Stimulated activated CD4-positive, alpha-beta T cell treated with anti-CD3 and anti-CD28 coated beads, Interleukin-15, amount 100 ng/mL, for 48 hours (primary cell): ENCODE data around the gene SDK2.

Experiments
- DNase-seq, 2 donors: peaks; one replicate each; pipeline ENCODE4 v3.0.0-alpha.2; 2020; ENCODE audit warnings: low read depth in 2 of 2

Gene SDK2

DNA sequence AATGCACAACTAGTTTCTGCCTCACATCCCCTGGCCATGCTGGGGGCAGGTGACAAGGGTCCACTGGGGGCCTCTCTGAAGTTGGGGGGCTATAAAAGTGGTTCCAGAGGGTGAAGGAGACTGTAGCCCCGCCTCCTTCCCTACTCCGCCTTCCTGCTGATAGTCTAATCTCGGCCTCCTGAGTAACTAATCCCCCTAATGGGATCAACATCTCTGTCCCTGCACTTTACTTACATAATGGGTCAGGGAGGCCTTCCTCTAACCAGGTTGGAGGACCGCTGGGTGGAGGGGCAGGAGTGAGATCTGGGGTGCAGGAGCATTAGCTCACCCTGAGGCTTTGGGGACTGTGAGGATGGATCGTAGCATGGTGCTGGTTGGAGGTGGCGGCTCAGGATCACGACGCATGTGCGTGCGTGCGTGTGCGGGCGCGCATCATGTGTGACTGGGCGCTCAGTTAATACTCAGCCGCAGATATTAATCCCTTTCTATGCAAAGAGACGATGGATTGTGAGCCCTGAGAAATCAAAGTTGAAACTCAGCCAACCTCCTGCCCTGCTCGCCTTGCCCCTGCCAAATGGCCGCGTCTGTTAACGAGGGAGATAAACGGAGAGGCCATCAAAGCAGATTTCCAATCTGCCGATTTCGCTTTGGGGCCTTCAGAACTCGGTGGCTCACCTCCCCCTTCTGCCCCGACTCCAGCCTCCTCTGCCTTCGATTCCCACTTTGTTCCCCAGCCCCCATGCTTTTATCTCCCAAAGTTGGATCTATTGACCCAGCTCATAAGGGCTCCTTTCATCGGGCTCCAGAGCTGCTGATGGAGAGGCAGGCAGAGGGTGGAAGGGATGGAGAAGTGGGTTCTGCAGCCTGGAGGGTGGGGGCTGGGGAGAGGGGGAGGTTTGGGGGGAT is 107.3 kb downstream of the SDK2 start:
- DNase-seq: no peak

DNA sequence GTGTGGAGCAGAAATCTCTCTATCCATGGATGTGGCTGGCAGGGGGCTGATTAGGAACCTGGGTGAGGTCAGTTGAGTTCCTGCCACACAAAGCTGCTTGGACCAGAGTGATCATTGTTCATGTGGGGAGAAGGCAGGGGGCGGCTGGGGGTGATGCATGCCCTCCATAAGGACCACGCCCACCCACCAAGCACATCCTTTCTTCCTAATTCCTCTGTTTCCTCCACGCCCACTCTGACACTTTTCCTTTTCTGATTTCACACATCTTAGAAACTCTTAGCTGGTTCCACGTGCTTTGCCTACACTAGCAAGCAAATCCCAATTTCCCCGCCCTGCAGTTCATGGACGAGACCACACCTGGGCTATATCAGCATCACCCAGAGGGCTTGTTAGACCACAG is 108.5 kb downstream of the SDK2 start:
- DNase-seq: no peak

DNA sequence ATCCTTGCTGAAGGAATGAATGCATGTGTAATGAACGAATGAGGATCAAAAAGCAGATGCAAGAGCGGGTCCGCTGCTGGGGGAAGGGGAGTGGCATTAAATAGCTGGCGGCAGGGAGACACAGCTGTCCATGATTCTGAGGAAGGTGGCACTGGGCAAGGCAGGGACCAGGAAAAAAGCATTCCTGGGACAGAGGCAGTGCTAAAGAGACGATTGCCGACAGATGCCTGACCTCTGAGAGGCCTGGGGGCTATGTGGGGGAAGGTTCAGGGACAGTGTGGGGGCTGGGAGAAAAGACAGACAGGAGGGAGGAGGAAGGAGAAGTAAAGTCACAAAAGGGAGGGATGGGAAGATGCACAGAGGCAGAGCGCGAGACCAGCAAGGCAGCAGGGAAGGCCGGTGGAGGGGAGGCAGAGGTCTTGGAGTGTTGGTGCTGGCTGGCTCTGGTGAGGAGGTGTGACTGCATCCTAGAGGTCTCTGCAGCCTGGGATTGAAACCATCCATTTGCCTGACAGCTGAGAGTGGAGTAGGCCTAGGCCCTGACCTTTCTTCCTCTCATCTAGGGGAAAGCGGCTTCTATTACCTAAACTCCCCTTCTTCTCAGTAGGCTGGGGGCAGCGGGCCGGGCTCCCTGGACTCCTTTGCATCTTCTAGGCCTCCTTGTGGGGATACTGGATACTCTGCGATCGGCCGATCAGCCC is 109.9 kb downstream of the SDK2 start:
- DNase-seq: no peak

DNA sequence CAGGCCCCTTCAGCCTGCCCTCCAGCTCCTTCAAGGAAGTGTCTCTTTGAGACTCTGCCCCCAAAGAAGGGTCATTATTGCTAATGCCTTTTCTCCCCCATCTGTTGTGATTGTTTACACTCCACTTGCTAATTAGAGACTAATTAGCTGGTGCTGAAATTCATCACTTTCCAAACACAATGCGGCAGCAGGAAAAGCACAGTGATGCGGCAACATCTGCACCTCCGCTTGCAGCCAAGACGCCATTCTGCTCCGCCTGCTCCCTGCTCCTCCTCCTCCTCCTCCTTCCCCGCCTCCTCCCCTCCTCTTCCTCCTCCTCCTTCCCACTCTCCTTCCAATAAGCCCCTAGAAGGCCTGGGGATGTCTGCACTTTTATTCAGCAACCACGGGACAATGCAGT is 110.5 kb downstream of the SDK2 start:
- DNase-seq: no peak

DNA sequence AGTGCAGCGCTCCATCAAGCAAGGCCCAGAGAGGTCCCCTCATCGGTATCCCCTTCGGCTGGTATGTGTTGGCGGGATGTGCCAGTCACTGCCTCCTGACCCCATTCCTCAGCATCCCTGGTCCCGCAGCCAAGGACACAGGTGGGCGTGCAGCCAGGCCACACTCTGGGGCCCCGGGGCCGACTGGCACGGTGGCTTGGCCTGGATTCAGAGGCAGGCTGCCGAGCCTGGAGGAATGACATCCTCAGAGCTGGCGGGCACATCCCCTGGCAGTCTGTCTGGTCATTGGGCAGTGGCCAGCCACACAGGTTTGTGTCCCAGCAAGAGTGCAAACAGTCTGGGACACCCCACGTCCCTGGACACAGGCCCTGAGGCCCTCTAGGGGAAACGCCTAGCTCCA is 111.1 kb downstream of the SDK2 start:
- no peak for DNase-seq

DNA sequence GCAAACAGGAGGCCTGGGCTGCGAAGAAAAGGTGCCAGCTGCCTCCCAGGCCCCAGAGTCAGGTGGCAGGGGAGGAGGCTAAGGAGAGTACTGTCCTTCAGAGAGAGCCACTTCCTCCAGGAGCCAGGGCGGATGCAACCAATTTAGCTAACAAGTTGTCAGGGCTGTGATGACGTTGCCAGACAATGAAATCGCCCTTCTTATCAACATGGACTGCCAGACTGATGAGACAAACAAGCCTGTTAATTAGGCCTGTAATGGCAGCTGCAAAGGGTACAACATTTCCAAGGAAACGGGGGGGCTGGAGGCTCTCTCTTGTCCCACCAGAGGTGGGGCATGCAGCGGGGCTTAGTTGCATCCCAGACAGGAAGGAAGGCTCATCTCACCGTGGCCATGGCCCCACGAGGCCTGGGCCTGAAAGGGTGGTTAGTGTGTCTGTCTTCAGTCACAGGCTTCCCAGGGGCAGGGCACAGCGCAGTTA is 111.8 kb downstream of the SDK2 start:
- no peak for DNase-seq

DNA sequence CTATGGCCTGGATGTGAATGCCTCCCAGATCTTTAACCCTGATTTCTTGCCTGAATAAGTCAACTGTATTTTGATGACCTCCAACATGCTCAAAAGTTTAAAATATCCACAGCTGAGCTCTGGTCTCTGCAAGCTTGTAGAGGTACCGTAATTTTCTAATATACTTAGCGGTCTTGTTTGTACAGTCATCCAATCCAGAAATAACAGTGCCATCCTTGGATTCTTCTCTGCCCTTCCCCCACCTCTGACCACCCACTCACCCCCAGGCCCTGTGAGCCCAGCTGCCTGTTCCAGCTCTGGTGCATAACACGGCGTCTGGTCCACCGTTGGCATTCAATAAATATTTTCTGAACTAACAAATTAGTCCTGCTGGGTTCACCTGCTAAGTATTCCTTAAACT is 113.1 kb downstream of the SDK2 start:
- DNase-seq: no peak

DNA sequence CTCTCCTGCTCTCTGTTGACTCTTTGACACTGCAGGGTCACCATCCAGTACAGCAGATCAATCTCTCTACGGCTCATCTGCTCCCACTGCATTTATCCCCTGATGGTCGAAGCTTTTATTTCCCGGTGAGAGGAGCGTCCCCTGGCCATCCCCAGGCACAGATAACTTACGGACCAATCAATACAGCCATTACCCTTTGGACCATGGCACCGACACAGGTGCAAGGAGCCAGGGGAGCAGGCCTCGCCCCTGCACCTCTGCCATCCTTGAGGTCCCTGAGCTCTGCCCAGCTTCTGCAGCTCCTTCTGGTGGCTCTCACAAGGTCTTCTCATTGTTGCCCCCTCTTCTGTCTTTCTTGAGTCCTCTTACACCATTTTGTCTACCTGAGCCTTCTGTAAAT is 115.6 kb downstream of the SDK2 start:
- no peak for DNase-seq

DNA sequence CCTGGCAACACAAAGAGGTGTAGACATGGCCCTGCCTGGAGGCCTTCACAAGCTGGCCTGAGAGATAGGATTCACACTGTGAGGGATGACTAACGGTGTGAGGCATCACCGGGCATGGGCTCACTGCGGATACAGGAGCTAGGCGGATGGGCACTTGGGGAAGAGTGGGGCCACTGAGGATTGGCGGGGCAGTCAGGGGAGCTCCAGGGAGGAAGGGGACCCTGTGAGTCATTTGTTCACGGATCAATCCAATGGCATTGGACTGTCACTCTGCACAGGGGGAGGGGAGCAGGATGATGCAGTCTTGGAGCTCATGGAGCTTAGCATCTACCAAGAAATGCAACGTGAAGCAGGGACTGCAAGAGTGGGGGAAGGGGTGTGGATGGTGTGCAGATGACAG is 117.3 kb downstream of the SDK2 start:
- DNase-seq: no peak

DNA sequence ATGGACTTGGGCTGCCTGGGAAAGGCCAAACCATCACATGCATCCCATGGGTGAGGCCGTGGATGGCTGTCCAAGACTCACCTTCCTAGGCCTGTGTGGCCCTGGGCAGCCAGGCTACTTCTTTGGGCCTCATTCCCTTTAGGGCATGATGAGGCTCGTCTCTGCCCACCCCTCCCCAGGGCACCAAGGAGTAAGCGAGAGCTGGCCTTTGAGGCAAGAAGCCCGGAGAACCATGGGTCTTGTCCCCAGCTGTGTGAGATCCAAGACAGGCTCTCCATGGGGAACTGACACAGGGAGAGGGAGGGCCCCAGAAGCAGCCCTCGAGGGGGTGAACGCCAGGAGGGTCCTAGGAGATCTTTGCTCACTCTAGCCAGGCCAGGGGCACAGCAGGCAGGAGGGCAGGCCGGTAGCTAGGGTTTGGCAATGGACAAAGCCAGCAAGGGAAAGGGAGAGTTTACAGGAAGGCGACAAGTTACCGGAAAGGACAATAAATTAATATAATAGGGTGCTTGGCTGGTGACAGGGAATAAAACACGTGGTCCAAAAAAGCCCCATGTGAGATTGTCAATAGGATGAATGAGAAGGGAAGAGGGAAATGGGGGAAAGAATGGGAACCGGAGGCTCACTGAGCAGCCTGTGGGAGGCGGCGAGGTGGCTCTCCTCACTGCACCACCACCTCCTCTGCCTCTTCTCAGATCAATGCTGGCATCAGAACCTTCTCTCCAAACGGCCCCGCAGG is 119.1 kb downstream of the SDK2 start:
- no peak for DNase-seq

DNA sequence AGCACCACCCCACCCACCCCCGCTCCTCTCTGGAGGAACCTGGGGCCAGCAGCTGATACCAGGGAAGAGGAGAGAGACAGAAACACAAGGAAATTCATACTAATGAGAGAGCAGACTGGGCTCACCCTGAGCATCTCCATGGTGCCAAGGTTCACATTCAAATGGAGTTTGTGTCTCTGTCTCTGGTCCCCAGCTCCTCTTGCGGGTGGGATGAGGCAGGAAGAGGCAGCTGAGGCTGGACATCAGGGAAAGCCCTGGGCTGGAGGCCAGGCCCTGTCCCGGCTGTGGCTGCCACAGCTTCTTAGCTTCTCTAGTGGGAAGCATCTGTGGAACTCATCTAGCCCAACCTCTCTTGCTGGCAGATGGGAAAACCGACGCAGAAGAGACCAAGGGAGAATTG is 121.5 kb downstream of the SDK2 start:
- no peak for DNase-seq

DNA sequence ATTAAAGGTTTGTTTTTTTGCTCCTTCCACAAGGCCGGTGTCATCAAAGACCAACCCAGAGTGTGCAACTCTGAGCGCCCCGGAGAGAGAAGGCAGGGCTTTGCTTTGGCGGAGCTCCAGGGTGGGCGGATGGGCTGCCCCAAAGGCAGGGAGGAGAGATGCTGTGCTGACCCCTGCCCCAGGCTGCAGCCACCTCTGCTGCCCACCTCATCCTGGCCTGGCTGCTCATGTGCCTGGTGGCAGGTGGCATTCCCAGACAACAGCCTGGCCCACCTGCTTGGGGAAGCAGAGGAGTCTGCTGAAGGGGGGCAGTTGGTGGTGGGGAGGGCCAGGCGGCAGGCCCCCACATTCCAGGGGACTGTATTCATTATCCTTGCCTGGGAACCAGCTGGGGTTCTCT is 122.1 kb downstream of the SDK2 start:
- DNase-seq: no peak

DNA sequence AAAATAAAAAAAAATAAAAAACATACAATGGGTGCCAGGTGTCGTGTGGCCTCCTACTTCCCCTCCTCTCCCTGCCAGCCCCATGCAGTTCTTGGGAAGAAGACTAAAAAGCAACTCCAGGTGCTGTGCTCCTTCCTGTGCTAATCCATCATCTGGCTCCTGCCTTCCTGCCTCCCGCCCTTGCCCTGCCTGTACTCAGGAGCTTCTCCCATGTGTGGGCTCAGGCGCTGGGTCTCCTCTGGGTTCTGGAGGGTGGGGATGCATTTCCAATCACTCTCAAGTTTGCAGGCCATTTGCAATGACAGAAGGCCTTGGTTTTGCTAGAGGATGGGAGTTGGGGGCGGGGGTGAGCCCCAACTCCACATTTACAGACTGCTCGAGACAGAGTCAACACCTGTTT is 122.9 kb downstream of the SDK2 start:
- DNase-seq: no peak

DNA sequence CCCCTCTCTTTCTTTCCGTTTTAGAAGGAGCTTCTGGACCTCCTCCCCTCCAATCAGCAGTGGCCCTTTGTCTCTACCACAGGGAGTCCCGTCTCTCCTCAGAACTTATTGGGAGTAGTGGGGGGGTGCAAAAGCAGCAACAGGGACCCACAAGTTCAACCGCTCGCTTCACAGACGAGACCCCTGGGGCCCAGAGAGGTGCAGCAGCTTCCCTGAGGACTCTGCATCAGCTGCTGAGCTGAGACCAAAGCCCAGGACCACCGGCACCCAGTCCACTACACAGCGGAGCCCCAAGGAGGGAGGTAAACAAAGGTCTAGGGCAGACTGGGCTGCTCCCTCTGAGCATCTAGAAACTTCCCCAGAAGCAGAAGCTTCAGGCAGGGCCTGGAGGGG is 123.9 kb downstream of the SDK2 start:
- no peak for DNase-seq

DNA sequence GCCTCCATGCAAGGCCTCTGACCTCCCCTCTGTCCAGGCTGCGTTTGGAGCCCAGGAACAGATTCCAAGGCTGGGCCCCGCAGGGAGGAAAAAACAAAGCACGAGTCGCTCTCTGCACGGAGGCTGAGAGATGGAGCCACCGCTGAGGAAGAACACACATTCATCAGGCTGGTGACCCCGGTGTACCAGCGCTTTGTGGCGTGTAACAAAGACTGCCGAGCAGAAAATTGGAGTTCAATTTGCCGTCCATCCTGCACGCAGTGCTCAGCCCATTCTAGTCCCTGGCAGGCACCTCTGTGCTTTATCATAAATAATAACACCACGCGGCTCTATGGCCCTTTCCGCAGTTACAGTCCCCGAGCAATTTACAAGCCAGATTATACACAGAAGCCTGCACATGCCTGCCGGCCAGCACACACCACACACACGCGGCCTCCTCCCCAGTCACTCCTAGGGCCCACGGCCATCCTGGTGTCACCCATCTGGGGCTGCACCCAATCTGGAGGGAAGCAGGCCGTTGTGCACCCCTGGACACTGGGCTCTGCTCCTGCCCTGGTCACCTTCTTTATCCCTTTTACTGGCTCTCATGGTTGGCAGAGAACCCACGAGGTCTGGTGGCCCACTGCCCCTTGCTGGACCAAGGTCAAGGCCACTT is 124.4 kb downstream of the SDK2 start:
- no peak for DNase-seq

DNA sequence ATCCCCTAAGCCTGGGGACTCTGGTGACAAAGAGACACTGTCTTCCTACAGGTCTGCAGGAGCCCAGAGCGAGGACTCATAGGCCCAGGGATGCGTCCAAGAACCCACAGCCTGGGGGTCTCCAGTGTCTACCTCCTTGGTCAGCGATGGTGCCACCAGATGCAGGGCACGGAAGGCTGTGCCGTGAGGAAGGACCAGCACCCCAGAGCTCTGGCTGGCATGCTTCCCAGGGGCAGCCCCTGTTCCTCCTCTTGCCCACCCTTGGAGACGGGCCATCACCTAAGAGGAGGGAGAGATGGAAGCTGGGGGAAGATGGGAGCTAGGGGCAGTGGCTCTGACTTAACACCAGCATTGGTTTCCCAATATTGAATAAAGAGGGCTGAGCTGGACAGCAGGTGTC is 125.2 kb downstream of the SDK2 start:
- DNase-seq: no peak

DNA sequence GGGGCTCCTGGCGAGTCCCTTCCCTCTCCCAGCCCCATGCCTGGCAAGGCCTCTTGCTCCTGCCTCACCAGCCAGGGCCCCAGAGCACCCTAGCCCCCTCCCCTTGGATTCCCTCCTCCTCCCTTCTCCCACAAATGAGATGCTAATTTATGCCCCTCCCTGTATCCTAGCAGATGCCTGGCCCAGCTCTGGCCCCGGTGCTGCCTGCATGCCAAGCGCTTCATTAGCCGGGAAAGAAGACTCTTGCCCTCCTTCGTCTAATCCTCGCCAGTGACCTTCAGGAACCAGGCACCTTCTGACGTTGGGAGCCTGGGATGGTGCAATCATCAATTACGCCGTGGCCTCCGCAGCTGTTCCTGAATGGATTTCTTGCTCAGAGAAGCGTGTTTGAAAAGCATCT is 127.8 kb downstream of the SDK2 start:
- DNase-seq: no peak

DNA sequence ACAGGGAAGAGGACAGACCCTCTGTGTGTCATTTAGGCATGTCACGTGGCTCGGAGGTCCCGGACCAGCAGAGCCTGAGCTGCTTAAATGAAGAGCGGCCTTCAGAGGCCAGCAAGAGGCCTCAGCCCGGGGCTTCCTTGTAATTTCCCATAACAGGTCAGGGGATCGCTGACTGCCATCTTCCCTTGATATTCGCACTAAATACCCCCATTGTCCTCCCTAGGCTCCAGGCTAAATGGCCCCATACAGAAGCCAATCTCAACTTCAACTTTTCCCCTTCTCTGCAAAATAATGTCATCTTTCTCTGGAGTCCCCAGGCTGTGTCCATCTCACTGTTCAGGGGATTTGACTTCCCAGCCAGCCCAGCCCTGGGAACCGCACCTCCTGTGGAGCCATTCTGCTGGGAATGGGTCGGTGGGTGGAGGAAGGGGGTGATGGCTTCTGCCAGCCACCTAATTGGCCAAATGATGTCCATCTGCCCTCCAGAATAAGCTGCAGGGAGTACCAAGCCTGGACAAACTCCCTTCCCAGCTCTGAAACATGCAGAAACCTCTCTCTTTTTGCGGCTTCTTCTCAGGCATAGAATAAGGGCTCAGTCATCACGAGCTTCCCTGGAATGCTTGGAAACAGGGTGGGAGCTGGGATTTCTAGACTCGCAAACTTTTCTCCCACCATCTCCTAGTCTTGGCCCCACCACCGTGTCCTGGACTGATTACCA is 129.9 kb downstream of the SDK2 start:
- no peak for DNase-seq

DNA sequence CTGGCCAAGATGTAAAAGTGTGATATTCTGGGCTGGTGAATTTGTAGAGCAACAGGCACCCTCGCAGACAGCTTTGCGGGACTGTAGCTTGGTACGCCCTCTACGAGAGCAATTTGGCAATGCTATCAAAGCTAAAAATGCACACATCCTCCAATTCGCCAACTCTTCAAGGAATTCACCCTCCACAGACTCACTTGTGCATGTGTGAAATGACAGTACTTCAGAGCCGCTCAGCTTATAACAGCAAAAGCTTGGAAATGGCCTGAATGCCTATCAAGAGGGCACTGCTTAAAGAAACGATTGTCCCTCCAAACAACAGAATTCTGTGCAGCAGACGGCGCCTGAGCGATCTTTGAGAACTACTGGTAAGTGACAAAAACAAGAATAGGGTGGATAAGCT is 130.8 kb downstream of the SDK2 start:
- no peak for DNase-seq

DNA sequence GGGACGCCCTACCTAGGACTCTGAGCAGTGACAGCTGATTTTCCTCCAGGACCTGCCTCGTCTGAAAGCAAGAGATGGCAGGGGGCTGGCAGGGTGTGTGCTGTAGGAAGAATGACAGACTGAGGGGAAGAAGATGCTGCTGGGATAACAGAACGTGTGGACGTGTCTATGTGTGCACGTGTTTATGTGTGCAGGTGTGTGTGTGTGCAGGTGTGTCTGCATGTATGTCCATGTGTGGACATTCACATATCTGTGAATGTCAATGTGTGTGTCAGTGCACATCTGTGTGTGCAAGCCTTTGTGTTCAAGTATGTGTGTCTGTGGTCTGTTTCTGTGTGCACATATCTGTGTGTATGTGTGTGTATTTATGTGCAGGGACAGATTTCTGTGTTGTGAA is 132.5 kb downstream of the SDK2 start:
- no peak for DNase-seq

DNA sequence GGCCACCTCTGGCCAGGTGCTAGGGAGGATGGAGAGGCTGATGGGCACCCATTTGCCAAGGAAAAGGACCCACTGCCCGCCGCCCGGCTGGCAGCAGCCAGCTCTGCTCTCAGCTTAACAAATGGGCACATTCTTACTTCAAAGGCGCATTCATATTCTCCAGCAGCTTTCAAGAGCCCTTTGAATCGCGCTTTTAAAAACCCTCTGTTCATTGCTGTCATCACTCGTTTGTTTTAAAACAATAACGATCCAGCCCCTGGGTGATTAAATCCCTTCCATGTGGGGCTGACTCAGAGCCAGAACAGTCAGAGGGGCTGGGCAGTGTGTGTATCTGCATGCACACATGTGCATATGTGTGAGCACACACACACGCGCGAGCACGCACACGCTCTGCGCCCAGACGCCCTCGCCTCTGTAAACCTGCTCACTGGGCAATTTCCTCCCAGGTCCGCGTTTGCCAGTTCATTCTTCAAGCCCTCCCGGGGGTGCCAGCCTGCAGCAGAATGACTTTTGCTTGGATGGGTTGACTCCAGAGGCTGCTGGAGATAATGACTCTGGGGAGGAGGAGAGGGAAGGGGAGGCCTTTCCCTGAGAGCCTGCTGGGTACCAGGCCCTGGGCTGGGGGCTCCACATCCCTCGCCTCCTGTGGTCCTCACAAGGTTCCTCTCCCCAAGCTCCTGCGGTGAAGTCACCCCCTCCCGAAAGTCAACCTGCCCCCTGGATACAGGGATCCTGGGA is 133.1 kb downstream of the SDK2 start:
- no peak for DNase-seq
